HEK293 (cell line): ENCODE data around the gene SFMBT2.

ENCODE experiments used
- KLF7 ChIP-seq: fragments of 450-650 bp; formaldehyde crosslinking; IDR thresholded peaks from 2 replicates; pipeline ENCODE4 v1.5.1; 2016; ENCODE audit warnings: missing biosample characterization, missing genetic modification characterization, borderline replicate concordance
- KLF9 ChIP-seq: fragments of 450-650 bp; formaldehyde crosslinking; IDR thresholded peaks from 2 replicates; pipeline ENCODE4 v1.5.1; 2016; ENCODE audit warnings: missing biosample characterization, missing genetic modification characterization, low read depth
- OVOL3 ChIP-seq: fragments of 450-650 bp; formaldehyde crosslinking; IDR thresholded peaks from 2 replicates; pipeline ENCODE4 v1.5.1; 2016; ENCODE audit warnings: missing biosample characterization, missing genetic modification characterization
- REPIN1 ChIP-seq: fragments of 450-650 bp; formaldehyde crosslinking; IDR thresholded peaks from 2 replicates; pipeline ENCODE4 v1.5.1; 2017; ENCODE audit warnings: missing biosample characterization, missing genetic modification characterization, low read depth
- WT1 ChIP-seq: fragments of 450-650 bp; formaldehyde crosslinking; IDR thresholded peaks from 2 replicates; pipeline ENCODE4 v1.5.1; 2016; ENCODE audit warnings: missing biosample characterization, missing genetic modification characterization
- ZBTB1 ChIP-seq: fragments of 450-650 bp; formaldehyde crosslinking; IDR thresholded peaks from 2 replicates; pipeline ENCODE4 v1.5.1; 2016; ENCODE audit warnings: missing biosample characterization, missing genetic modification characterization
- ZBTB17 ChIP-seq: fragments of 450-650 bp; formaldehyde crosslinking; IDR thresholded peaks from 2 replicates; pipeline ENCODE4 v1.5.1; 2016; ENCODE audit warnings: missing biosample characterization, missing genetic modification characterization
- ZBTB7A ChIP-seq: fragments of 450-650 bp; formaldehyde crosslinking; IDR thresholded peaks from 2 replicates; pipeline ENCODE4 v1.5.1; 2016; ENCODE audit warnings: low read depth, missing biosample characterization, missing genetic modification characterization
- ZFP37 ChIP-seq: fragments of 450-650 bp; formaldehyde crosslinking; IDR thresholded peaks from 2 replicates; pipeline ENCODE4 v1.5.1; 2016; ENCODE audit warnings: missing biosample characterization, missing genetic modification characterization
- ZNF157 ChIP-seq: fragments of 450-650 bp; formaldehyde crosslinking; IDR thresholded peaks from 2 replicates; pipeline ENCODE4 v1.5.1; 2016; ENCODE audit warnings: missing biosample characterization, missing genetic modification characterization
- ZNF174 ChIP-seq: fragments of 450-650 bp; formaldehyde crosslinking; IDR thresholded peaks from 2 replicates; pipeline ENCODE4 v1.5.0; 2017; ENCODE audit warnings: missing biosample characterization, mild to moderate bottlenecking, missing genetic modification characterization
- ZNF223 ChIP-seq: fragments of 450-650 bp; formaldehyde crosslinking; IDR thresholded peaks from 2 replicates; pipeline ENCODE4 v1.5.1; 2016; ENCODE audit warnings: missing biosample characterization, missing genetic modification characterization
- ZNF239 ChIP-seq: fragments of 450-650 bp; formaldehyde crosslinking; IDR thresholded peaks from 2 replicates; pipeline ENCODE4 v1.5.1; 2016; ENCODE audit warnings: missing biosample characterization, missing genetic modification characterization
- ZNF248 ChIP-seq: fragments of 450-650 bp; formaldehyde crosslinking; IDR thresholded peaks from 2 replicates; pipeline ENCODE4 v1.5.1; 2017; ENCODE audit warnings: missing biosample characterization, missing genetic modification characterization
- ZNF350 ChIP-seq: fragments of 450-650 bp; formaldehyde crosslinking; IDR thresholded peaks from 2 replicates; pipeline ENCODE4 v1.5.0; 2017; ENCODE audit warnings: missing biosample characterization, mild to moderate bottlenecking, missing genetic modification characterization
- ZNF521 ChIP-seq: fragments of 450-650 bp; formaldehyde crosslinking; IDR thresholded peaks from 2 replicates; pipeline ENCODE4 v1.5.1; 2017; ENCODE audit warnings: missing biosample characterization, mild to moderate bottlenecking, missing genetic modification characterization
- ZNF629 ChIP-seq: fragments of 450-650 bp; formaldehyde crosslinking; IDR thresholded peaks from 2 replicates; pipeline ENCODE4 v1.5.1; 2017; ENCODE audit warnings: missing biosample characterization, missing genetic modification characterization
- ZNF664 ChIP-seq: fragments of 450-650 bp; formaldehyde crosslinking; IDR thresholded peaks from 2 replicates; pipeline ENCODE4 v1.5.1; 2016; ENCODE audit warnings: missing biosample characterization, missing genetic modification characterization
- ZNF670 ChIP-seq: fragments of 450-650 bp; formaldehyde crosslinking; IDR thresholded peaks from 2 replicates; pipeline ENCODE4 v1.5.1; 2016; ENCODE audit warnings: missing biosample characterization, missing genetic modification characterization, low read depth
- ZNF707 ChIP-seq: fragments of 450-650 bp; formaldehyde crosslinking; IDR thresholded peaks from 2 replicates; pipeline ENCODE4 v1.5.1; 2016; ENCODE audit warnings: missing biosample characterization, missing genetic modification characterization
- ZNF830 ChIP-seq: fragments of 450-650 bp; IDR thresholded peaks from 2 replicates; pipeline ENCODE4 v1.5.0; 2018; ENCODE audit warnings: missing biosample characterization, missing genetic modification characterization, low read depth, mild to moderate bottlenecking, moderate library complexity
- ZXDB ChIP-seq: fragments of 450-650 bp; formaldehyde crosslinking; IDR thresholded peaks from 2 replicates; pipeline ENCODE4 v1.5.1; 2016; ENCODE audit warnings: missing biosample characterization, missing genetic modification characterization
- TF ChIP-seq, protein P1 (sequence below): fragments of 450-650 bp; formaldehyde crosslinking; IDR thresholded peaks from 2 replicates; pipeline ENCODE4 v1.5.1; 2017; ENCODE audit warnings: missing biosample characterization, missing genetic modification characterization
- TF ChIP-seq, protein P2 (sequence below): fragments of 450-650 bp; formaldehyde crosslinking; IDR thresholded peaks from 2 replicates; pipeline ENCODE4 v1.5.1; 2016; ENCODE audit warnings: missing biosample characterization, missing genetic modification characterization
- TF ChIP-seq, protein P3 (sequence below): fragments of 450-650 bp; formaldehyde crosslinking; IDR thresholded peaks from 2 replicates; pipeline ENCODE4 v1.5.1; 2016; ENCODE audit warnings: missing biosample characterization, missing genetic modification characterization
- TF ChIP-seq, protein P4 (sequence below): fragments of 450-650 bp; formaldehyde crosslinking; IDR thresholded peaks from 2 replicates; pipeline ENCODE4 v1.5.1; 2016; ENCODE audit warnings: missing biosample characterization, missing genetic modification characterization
- TF ChIP-seq, protein P5 (sequence below): fragments of 450-650 bp; formaldehyde crosslinking; IDR thresholded peaks from 2 replicates; pipeline ENCODE4 v1.5.1; 2016; ENCODE audit warnings: missing biosample characterization, missing genetic modification characterization, low read depth
- TF ChIP-seq, protein P6 (sequence below): fragments of 450-650 bp; formaldehyde crosslinking; IDR thresholded peaks from 2 replicates; pipeline ENCODE4 v1.5.1; 2016; ENCODE audit warnings: missing biosample characterization, missing genetic modification characterization
- TF ChIP-seq, protein P7 (sequence below): fragments of 450-650 bp; formaldehyde crosslinking; IDR thresholded peaks from 2 replicates; pipeline ENCODE4 v1.5.1; 2017; ENCODE audit warnings: missing biosample characterization, missing genetic modification characterization

SFMBT2 gene

DNA sequence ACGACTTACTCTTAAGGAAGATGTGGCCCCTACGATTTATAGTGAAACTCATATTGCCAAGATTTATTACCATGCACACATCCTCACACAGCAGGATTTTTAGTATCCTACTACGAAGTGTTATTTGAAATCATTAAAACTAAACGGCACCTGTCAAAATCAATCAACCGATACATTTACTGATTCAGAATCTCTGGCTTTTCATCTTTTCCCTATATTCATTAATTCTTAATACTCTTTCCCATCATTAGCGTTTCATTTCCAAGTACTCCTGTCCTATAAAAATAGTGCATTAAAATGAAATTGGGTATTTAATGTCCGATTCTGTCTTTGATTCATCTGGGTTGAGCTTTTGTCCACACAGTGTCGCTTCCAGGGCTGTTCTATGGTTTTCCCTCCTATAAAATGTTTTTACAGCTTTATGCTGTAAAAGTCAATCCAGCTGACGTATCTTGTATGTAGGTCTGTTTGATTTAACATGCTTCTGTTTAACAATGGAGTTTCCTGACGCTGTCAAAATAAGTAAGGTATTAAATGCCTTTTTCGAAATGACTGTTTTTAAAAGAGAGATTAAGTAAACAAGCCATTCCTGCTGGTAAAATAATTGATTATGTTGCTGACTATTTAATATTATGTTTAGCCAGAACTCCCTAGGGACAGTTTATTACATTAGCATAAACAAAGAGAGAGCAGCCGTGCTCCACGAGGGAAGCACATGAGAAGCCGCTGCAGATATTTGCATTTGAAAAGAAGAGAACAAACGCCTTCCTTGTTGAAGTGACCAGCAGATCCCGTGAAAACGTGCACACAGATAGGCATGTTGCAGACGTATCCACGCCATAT is 22.3 kb upstream of the SFMBT2 start (continued):
- TF ChIP-seq, protein P1, sequence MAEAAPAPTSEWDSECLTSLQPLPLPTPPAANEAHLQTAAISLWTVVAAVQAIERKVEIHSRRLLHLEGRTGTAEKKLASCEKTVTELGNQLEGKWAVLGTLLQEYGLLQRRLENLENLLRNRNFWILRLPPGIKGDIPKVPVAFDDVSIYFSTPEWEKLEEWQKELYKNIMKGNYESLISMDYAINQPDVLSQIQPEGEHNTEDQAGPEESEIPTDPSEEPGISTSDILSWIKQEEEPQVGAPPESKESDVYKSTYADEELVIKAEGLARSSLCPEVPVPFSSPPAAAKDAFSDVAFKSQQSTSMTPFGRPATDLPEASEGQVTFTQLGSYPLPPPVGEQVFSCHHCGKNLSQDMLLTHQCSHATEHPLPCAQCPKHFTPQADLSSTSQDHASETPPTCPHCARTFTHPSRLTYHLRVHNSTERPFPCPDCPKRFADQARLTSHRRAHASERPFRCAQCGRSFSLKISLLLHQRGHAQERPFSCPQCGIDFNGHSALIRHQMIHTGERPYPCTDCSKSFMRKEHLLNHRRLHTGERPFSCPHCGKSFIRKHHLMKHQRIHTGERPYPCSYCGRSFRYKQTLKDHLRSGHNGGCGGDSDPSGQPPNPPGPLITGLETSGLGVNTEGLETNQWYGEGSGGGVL, result no peak
- TF ChIP-seq ZNF830 (no peak), WT1 (peak; percentile 87), OVOL3 (peak; percentile 85), ZXDB (tag by site-specific recombination) (peak; percentile 86), ZNF707 (tag by site-specific recombination) (no peak), KLF7 (tag by site-specific recombination) (peak; percentile 50; the same call in 1 of the 2 replicates), ZNF248 (no peak), ZNF521 (no peak), ZNF629 (tag by site-specific recombination) (peak; percentile 89), ZNF239 (tag by site-specific recombination) (no peak), ZNF670 (tag by site-specific recombination) (no peak), ZNF664 (tag by site-specific recombination) (peak; percentile 66), ZNF350 (tag by site-specific recombination) (no peak), ZBTB17 (tag by site-specific recombination) (peak; percentile 79; the same call in 1 of the 2 replicates), ZNF174 (tag by site-specific recombination) (no peak), REPIN1 (no peak), ZBTB7A (tag by site-specific recombination) (no peak; the same call in 1 of the 2 replicates), ZFP37 (tag by site-specific recombination) (no peak), ZNF223 (tag by site-specific recombination) (no peak), ZBTB1 (tag by site-specific recombination) (peak; percentile 89), KLF9 (no peak), ZNF157 (tag by site-specific recombination) (no peak)
- TF ChIP-seq, protein P2, sequence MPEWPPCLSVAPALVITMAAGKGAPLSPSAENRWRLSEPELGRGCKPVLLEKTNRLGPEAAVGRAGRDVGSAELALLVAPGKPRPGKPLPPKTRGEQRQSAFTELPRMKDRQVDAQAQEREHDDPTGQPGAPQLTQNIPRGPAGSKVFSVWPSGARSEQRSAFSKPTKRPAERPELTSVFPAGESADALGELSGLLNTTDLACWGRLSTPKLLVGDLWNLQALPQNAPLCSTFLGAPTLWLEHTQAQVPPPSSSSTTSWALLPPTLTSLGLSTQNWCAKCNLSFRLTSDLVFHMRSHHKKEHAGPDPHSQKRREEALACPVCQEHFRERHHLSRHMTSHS (tag by site-specific recombination), result peak; percentile 90
- TF ChIP-seq, protein P3, sequence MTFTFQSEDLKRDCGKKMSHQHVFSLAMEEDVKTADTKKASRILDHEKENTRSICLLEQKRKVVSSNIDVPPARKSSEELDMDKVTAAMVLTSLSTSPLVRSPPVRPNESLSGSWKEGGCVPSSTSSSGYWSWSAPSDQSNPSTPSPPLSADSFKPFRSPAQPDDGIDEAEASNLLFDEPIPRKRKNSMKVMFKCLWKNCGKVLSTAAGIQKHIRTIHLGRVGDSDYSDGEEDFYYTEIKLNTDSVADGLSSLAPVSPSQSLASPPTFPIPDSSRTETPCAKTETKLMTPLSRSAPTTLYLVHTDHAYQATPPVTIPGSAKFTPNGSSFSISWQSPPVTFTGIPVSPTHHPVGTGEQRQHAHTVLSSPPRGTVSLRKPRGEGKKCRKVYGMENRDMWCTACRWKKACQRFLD (tag by site-specific recombination), result no peak
- TF ChIP-seq, protein P4, sequence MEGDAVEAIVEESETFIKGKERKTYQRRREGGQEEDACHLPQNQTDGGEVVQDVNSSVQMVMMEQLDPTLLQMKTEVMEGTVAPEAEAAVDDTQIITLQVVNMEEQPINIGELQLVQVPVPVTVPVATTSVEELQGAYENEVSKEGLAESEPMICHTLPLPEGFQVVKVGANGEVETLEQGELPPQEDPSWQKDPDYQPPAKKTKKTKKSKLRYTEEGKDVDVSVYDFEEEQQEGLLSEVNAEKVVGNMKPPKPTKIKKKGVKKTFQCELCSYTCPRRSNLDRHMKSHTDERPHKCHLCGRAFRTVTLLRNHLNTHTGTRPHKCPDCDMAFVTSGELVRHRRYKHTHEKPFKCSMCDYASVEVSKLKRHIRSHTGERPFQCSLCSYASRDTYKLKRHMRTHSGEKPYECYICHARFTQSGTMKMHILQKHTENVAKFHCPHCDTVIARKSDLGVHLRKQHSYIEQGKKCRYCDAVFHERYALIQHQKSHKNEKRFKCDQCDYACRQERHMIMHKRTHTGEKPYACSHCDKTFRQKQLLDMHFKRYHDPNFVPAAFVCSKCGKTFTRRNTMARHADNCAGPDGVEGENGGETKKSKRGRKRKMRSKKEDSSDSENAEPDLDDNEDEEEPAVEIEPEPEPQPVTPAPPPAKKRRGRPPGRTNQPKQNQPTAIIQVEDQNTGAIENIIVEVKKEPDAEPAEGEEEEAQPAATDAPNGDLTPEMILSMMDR (tag by site-specific recombination), result no peak
- TF ChIP-seq, protein P5, sequence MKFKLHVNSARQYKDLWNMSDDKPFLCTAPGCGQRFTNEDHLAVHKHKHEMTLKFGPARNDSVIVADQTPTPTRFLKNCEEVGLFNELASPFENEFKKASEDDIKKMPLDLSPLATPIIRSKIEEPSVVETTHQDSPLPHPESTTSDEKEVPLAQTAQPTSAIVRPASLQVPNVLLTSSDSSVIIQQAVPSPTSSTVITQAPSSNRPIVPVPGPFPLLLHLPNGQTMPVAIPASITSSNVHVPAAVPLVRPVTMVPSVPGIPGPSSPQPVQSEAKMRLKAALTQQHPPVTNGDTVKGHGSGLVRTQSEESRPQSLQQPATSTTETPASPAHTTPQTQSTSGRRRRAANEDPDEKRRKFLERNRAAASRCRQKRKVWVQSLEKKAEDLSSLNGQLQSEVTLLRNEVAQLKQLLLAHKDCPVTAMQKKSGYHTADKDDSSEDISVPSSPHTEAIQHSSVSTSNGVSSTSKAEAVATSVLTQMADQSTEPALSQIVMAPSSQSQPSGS, result peak; percentile 55
- TF ChIP-seq, protein P6, sequence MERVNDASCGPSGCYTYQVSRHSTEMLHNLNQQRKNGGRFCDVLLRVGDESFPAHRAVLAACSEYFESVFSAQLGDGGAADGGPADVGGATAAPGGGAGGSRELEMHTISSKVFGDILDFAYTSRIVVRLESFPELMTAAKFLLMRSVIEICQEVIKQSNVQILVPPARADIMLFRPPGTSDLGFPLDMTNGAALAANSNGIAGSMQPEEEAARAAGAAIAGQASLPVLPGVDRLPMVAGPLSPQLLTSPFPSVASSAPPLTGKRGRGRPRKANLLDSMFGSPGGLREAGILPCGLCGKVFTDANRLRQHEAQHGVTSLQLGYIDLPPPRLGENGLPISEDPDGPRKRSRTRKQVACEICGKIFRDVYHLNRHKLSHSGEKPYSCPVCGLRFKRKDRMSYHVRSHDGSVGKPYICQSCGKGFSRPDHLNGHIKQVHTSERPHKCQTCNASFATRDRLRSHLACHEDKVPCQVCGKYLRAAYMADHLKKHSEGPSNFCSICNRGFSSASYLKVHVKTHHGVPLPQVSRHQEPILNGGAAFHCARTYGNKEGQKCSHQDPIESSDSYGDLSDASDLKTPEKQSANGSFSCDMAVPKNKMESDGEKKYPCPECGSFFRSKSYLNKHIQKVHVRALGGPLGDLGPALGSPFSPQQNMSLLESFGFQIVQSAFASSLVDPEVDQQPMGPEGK (tag by site-specific recombination), result peak; percentile 22; the same call in 1 of the 2 replicates
- TF ChIP-seq, protein P7, sequence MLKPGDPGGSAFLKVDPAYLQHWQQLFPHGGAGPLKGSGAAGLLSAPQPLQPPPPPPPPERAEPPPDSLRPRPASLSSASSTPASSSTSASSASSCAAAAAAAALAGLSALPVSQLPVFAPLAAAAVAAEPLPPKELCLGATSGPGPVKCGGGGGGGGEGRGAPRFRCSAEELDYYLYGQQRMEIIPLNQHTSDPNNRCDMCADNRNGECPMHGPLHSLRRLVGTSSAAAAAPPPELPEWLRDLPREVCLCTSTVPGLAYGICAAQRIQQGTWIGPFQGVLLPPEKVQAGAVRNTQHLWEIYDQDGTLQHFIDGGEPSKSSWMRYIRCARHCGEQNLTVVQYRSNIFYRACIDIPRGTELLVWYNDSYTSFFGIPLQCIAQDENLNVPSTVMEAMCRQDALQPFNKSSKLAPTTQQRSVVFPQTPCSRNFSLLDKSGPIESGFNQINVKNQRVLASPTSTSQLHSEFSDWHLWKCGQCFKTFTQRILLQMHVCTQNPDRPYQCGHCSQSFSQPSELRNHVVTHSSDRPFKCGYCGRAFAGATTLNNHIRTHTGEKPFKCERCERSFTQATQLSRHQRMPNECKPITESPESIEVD (tag by site-specific recombination), result peak; percentile 100
